HepG2 (cell line): Measurements from ENCODE around the gene RREB1. TPM values are rescaled to one million over a fixed set of nuclear protein-coding genes. Genes with fewer than 3 reads are reported as not detected.

Experiments
- ATF2 ChIP-seq: sonication (generic); formaldehyde crosslinking; IDR thresholded peaks from 2 replicates; pipeline ENCODE4 v1.4.0; 2020; ENCODE audit warnings: missing genetic modification reagents
- BRCA1 ChIP-seq: sonication (generic); formaldehyde crosslinking; IDR thresholded peaks from 2 replicates; pipeline ENCODE4 v1.4.0; 2020; ENCODE audit warnings: missing genetic modification reagents
- GLI4 ChIP-seq: sonication (generic); formaldehyde crosslinking; IDR thresholded peaks from 2 replicates; pipeline ENCODE4 v1.5.1; 2020; ENCODE audit warnings: missing genetic modification reagents, mild to moderate bottlenecking, moderate library complexity, borderline replicate concordance
- JDP2 ChIP-seq: sonication (generic); formaldehyde crosslinking; IDR thresholded peaks from 2 replicates; pipeline ENCODE4 v1.8.1; 2022; ENCODE audit warnings: missing genetic modification reagents, borderline replicate concordance
- KDM5B ChIP-seq: sonication (generic); formaldehyde crosslinking; IDR thresholded peaks from 2 replicates; pipeline ENCODE4 v1.4.0; 2020; ENCODE audit warnings: missing genetic modification reagents, mild to moderate bottlenecking, borderline replicate concordance
- MAX ChIP-seq: IDR thresholded peaks from 2 replicates; pipeline ENCODE4 v1.6.1; 2012; ENCODE audit warnings: inconsistent platforms
- NFAT5 ChIP-seq: sonication (generic); formaldehyde crosslinking; IDR thresholded peaks from 2 replicates; pipeline ENCODE4 v1.4.0; 2020; ENCODE audit warnings: missing genetic modification reagents
- POLR2A ChIP-seq, 2 experiments: IDR thresholded peaks; 2 replicates each; pipeline ENCODE4 v1.6.1; 2011; ENCODE audit warnings: low read depth in 2 of 2, low read length in 2 of 2, mild to moderate bottlenecking in 1 of 2, moderate library complexity in 1 of 2; ENCODE audit not compliant: insufficient read depth in 1 of 2
- REL ChIP-seq: sonication (generic); formaldehyde crosslinking; conservative IDR thresholded peaks from 2 replicates; pipeline ENCODE4 v1.8.0; 2022; ENCODE audit warnings: mild to moderate bottlenecking, missing genetic modification reagents, moderate library complexity
- RFX3 ChIP-seq: IDR thresholded peaks from 2 replicates; pipeline ENCODE4 v1.6.1; 2016; ENCODE audit warnings: missing biosample characterization, missing genetic modification reagents
- SOX6 ChIP-seq, 2 experiments: fragments of 450-650 bp in 1 of 2; sonication (generic) in 1 of 2; formaldehyde crosslinking in 1 of 2; IDR thresholded peaks; 2 replicates each; pipeline versions ENCODE4 v1.4.0 to v1.6.1; 2017 to 2020; ENCODE audit warnings: antibody characterized with exemption in 1 of 2, mild to moderate bottlenecking in 1 of 2, missing genetic modification reagents in 1 of 2
- STAT5B ChIP-seq: sonication (generic); formaldehyde crosslinking; IDR thresholded peaks from 2 replicates; pipeline ENCODE4 v1.4.0; 2020; ENCODE audit warnings: missing genetic modification reagents
- TCF7L2 ChIP-seq: IDR thresholded peaks from 2 replicates; pipeline ENCODE4 v1.6.1; 2011; ENCODE audit warnings: mild to moderate bottlenecking, low read depth, low read length, moderate library complexity
- ZBTB1 ChIP-seq: sonication (generic); formaldehyde crosslinking; IDR thresholded peaks from 2 replicates; pipeline ENCODE4 v1.4.0; 2020; ENCODE audit warnings: missing genetic modification reagents, borderline replicate concordance
- ZEB1 ChIP-seq: IDR thresholded peaks from 2 replicates; pipeline ENCODE4 v1.6.1; 2012; ENCODE audit warnings: mild to moderate bottlenecking, low read depth, inconsistent platforms; ENCODE audit not compliant: insufficient replicate concordance
- ZKSCAN5 ChIP-seq: sonication (generic); formaldehyde crosslinking; IDR thresholded peaks from 2 replicates; pipeline ENCODE4 v1.5.1; 2020; ENCODE audit warnings: mild to moderate bottlenecking, missing genetic modification reagents
- ZNF124 ChIP-seq: sonication (generic); formaldehyde crosslinking; IDR thresholded peaks from 2 replicates; pipeline ENCODE4 v1.4.0; 2020; ENCODE audit warnings: missing genetic modification reagents
- ZNF253 ChIP-seq: sonication (generic); formaldehyde crosslinking; IDR thresholded peaks from 2 replicates; pipeline ENCODE4 v1.8.0; 2022; ENCODE audit warnings: mild to moderate bottlenecking, missing genetic modification reagents, borderline replicate concordance
- ZNF343 ChIP-seq: sonication (generic); formaldehyde crosslinking; IDR thresholded peaks from 2 replicates; pipeline ENCODE4 v1.4.0; 2020; ENCODE audit warnings: mild to moderate bottlenecking, missing genetic modification reagents
- ZNF484 ChIP-seq: sonication (generic); formaldehyde crosslinking; IDR thresholded peaks from 2 replicates; pipeline ENCODE4 v1.5.1; 2020; ENCODE audit warnings: mild to moderate bottlenecking, low read depth, missing genetic modification reagents, borderline replicate concordance
- ZNF709 ChIP-seq: sonication (generic); formaldehyde crosslinking; IDR thresholded peaks from 2 replicates; pipeline ENCODE4 v1.5.0; 2020; ENCODE audit warnings: mild to moderate bottlenecking, missing genetic modification reagents
- ZNF713 ChIP-seq: sonication (generic); formaldehyde crosslinking; IDR thresholded peaks from 2 replicates; pipeline ENCODE4 v1.4.0; 2020; ENCODE audit warnings: mild to moderate bottlenecking, missing genetic modification reagents
- ZNF781 ChIP-seq: sonication (generic); formaldehyde crosslinking; IDR thresholded peaks from 2 replicates; pipeline ENCODE4 v1.5.1; 2020; ENCODE audit warnings: borderline replicate concordance, mild to moderate bottlenecking, missing genetic modification reagents; ENCODE audit errors: not compliant biosample characterization
- ZSCAN9 ChIP-seq: IDR thresholded peaks from 2 replicates; pipeline ENCODE4 v1.6.1; 2016; ENCODE audit warnings: borderline replicate concordance
- polyA plus RNA-seq, 8 experiments: library from polyadenylated mRNA; depleted of rRNA in 3 of 8; stranded (reverse) in 7 of 8; unstranded in 1 of 8; fragments of >200 nt; fragmentation: Illumina TruSeq in 4 of 8; extraction: Trizol in 4 of 8; gene quantifications; 2 replicates each; pipeline versions ENCODE4 v1.2.1 to v1.2.3, GENCODE V29; 2011 to 2016; ENCODE audit warnings: low read depth in 4 of 8, missing spikeins in 1 of 8, mixed read lengths in 1 of 8; ENCODE audit not compliant: insufficient read depth in 1 of 8
- total RNA-seq, 5 experiments: library from RNA; depleted of rRNA; stranded (reverse); fragments of >200 nt; fragmentation: Illumina TruSeq; extraction: Trizol; gene quantifications; 2 replicates each; pipeline ENCODE4 v1.2.3, GENCODE V29; 2016; ENCODE audit warnings: low read depth in 1 of 5

RREB1 gene
- total and polyA plus RNA-seq, 2 of the 13 experiments (the other 11 are each of a cell fraction or from before 2014, with no cell fraction given), result 6.1 to 23.2 TPM

- no peak for TF ChIP-seq NFAT5
- TF ChIP-seq GLI4 (CRISPR knock-in tag), result no peak
- peak; percentile 17; the same call in 1 of the 2 replicates for TF ChIP-seq STAT5B
- TF ChIP-seq ZNF343, result peak; percentile 41; the same call in 1 of the 2 replicates
- no peak for TF ChIP-seq ZNF781 (CRISPR knock-in tag)
- no peak for TF ChIP-seq SOX6 (IDR thresholded peaks at IDR 0.05)
- TF ChIP-seq SOX6 (CRISPR knock-in tag; IDR thresholded peaks at IDR 0.05), result no peak; the same call in 1 of the 2 replicates
- TF ChIP-seq ATF2 (CRISPR knock-in tag), result no peak
- TF ChIP-seq KDM5B (CRISPR knock-in tag), result peak; percentile 59; the same call in 1 of the 2 replicates
- no peak; the same call in 1 of the 2 replicates for TF ChIP-seq ZNF484
- TF ChIP-seq REL (CRISPR knock-in tag), result peak; percentile 87; the same call in 1 of the 2 replicates
- TF ChIP-seq POLR2A (IDR thresholded peaks at IDR 0.05; ENCODE audit: insufficient read depth in 1 of 2, low read depth in 2 of 2, low read length in 2 of 2), result peak; percentile 58 to 83
- TF ChIP-seq ZNF253 (CRISPR knock-in tag), result no peak; the same call in 1 of the 2 replicates
- peak; percentile 5; the same call in 1 of the 2 replicates for TF ChIP-seq ZNF124 (CRISPR knock-in tag)
- no peak for TF ChIP-seq TCF7L2
- no peak for TF ChIP-seq ZSCAN9 (CRISPR knock-in tag)
- TF ChIP-seq ZKSCAN5 (CRISPR knock-in tag), result peak; percentile 85
- TF ChIP-seq RFX3, result no peak
- TF ChIP-seq ZNF709 (CRISPR knock-in tag), result no peak
- TF ChIP-seq BRCA1 (CRISPR knock-in tag), result no peak
- no peak for TF ChIP-seq JDP2 (CRISPR knock-in tag)
- peak; percentile 22 for TF ChIP-seq ZEB1
- TF ChIP-seq ZNF713 (CRISPR knock-in tag), result no peak
- no peak for TF ChIP-seq ZBTB1
- TF ChIP-seq MAX, result peak; percentile 83
Measured at GRCh38 chr6:7107578-7108195, at the start of gene RREB1 (continued).
